Stimulated activated CD8-positive, alpha-beta memory T cell treated with anti-CD3 and anti-CD28 coated beads, Interleukin-4, amount 100 ng/mL, for 4 hours (primary cell): ENCODE data around the gene WNT3.
"Not testable (repeated sequence)": the region's sequence is repeated elsewhere in the genome, so short reads cannot be mapped to it uniquely, and the experiment has no call there.

ENCODE experiments used
- DNase-seq, 2 donors: peaks; one replicate each; pipeline ENCODE4 v3.0.0-alpha.2; 2020; ENCODE audit warnings: low read depth in 2 of 2, low spot score in 1 of 2

The WNT3 gene

DNA sequence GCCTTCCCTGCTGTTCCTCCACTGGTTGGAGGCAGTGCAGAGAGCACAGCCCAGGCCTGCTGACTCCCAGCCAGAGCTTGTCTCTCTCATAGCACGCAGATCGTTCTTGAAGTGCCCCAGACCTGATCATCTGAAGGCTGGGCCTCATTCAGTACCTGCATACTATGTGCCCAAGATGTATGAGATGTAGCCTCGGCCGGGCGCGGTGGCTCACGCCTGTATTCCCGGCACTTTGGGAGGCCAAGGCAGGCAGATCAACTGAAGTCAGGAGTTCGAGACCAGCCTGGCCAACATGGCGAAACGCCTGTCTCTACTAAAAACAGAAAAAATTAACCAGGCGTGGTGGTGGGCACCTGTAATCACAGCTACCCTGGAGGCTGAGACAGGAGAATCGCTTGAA lies 31.0 kb downstream of the WNT3 start:
- DNase-seq: no peak

DNA sequence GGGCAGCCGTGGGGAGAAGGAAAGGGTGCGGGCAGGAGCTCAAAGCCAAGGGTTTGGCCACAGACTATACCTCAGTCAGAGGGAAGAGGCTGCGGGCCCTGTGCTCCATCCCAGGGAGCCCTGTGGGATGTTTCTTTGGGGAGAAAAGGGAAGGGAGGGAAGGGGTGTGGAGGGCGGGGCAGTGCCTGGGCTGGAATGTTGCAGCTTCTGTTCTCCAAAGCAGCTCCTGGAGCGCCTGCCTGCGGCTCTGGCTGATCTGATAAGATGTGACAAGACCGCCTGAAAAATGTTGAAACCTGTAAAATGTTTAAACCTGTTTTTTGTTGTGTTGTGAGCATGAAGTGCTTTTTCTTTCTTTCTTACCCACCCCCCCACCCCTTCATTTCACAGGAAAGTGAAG lies 32.8 kb downstream of the WNT3 start:
- DNase-seq: no peak

DNA sequence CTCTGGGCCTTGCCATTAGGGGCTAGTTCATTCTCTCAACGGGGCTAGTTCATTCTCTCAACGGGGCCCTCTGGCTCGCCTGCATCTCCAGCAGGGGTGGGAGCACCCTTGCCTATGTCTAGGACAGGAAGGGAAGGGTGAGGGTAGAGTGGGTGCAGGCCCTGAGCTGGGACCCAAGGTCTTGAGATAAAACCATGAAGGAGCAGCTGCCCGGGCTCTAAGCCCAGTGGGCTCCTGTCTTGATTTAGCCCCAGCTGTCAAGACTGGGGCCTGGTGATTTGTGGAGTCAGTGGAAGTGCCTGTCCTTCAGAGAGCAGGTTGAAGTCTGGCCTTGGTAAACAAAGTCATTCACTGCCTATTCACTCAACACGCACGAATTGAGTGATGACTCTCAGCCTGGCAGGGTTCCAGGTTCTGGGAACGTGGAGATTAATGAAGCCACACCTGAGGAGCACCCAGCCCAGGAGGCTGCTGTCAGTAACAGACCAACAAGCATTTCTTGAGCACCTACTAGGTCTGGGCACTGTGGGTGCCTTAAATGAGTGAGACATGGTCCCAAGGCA lies 35.4 kb downstream of the WNT3 start:
- no peak for DNase-seq

- no peak for DNase-seq
Observed at GRCh38 chr17:46782250-46782953, 36.1 kb downstream of the WNT3 start.

DNA sequence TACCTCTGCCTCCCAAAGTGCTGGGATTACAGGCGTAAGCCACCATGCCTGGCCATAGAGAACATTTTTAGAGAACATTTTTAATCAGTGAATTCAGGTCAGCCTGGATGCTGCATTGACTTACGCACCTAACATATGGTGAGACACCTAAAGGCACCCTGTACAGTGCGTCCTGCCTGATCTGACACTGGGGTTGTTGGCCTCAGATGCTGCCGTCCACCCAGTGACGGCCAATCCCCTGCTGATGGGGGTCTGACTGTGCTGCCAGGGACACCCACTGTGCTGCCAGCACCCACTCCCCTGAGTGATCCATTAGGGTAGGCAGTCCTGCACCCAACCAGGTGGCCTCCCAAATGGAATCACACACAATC lies 38.5 kb downstream of the WNT3 start:
- DNase-seq: no peak

- no peak for DNase-seq
Observed at GRCh38 chr17:46777943-46778915, 40.3 kb downstream of the WNT3 start.

GRCh38 chr17:46776298-46777005 lies 42.0 kb downstream of the WNT3 start:
- no peak for DNase-seq

- DNase-seq: no peak
Observed at GRCh38 chr17:46774108-46774737, 44.3 kb downstream of the WNT3 start.

DNA sequence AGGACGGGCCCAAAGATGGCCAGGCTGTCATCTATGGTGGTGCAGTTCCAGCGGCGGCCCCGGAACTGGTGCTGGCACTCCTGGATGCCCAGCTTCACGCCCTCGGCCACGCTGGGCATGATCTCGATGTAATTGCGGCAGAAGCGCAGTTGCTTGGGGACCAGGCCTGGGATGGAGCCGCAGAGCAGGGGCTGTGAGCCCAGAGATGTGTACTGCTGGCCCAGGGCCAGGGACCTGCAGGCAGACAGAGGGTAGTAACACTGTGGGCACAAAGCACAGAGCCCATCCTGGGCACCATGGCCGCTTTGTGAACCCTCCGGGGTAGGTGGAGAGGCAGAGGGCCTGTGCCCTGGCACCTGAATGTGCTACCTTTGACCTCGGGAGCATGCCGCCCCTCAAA lies 44.8 kb downstream of the WNT3 start:
- DNase-seq: no peak

DNA sequence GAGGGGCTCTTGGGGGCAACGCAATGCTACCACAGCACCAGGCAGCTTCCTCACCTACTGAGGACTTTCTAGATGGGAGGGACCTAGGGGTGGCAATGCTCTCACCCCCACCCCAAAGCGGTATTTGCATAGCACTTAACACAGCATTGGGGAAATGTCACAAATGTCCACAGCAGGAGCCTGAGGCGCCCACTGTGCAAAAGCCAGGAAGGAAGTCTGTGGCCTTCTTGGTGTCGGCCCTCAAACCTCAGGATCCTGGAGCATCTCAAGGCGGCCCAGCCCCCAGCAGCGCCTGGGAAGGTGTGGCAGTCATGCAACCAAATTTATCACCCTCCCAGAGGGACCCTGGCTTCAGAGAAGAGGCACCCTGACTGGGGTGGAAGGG lies 45.3 kb downstream of the WNT3 start:
- DNase-seq: no peak

DNA sequence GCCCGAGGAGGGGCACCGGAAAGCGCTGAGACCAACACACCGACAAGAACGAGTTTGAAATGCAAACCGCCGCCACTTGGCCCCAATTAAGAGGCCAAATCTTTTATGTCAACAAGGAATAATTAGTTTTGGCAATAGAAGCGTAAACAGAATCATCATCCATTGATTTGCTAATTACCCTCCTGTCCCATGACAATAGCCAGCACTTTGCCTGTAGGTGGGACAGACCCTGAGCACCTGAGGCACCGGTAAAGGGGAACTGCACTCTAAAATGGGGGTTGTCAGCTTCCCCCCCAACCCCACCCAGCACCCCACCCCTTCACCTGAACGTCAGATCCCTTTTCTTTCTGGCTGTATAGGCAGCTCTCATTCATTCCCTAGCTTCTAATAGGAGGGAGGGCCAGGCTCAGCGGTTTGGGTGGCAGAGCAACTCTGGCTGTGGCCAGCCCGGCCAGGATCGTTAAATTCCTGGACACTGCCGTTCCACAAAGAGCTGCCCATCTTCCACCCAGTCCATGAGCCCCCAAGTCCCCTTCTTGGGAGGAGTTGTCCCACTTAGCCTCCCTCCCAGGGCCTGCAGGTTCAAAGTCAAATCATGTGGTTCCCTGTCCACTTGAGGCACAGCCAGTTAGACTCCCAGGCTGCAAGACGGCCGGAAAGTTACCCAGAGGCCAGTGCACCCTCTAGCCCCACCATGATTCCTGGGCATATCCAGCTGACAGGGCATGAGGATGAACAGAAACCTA lies 45.8 kb downstream of the WNT3 start:
- DNase-seq: no peak

- no peak for DNase-seq
Observed at GRCh38 chr17:46771561-46772474, 46.7 kb downstream of the WNT3 start.

GRCh38 chr17:46770818-46771560 lies 47.5 kb downstream of the WNT3 start:
- no peak for DNase-seq

- DNase-seq: no peak
Observed at GRCh38 chr17:46770439-46770817, 48.1 kb downstream of the WNT3 start.

GRCh38 chr17:46769531-46770438 lies 48.7 kb downstream of the WNT3 start:
- no peak for DNase-seq

- not testable (repeated sequence) for DNase-seq
Observed at GRCh38 chr17:46768896-46769295, 49.6 kb downstream of the WNT3 start.

DNA sequence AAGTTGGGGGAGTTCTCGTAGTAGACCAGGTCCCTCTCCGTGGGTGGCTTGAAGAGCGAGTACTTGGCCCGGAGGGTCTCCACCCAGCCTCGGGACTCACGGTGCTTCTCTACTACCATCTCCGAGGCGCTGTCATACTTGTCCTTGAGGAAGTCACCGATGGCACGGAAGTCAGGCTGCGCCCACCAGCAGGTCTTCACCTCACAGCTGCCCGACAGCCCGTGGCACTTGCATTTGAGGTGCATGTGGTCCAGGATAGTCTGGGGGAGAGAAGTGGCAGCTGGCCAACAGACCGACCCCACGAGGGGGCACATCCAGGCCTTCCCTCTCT lies 50.0 kb downstream of the WNT3 start:
- DNase-seq: no peak
